ENCODE data around the gene LRRC27. TPM values are rescaled to one million over a fixed set of nuclear protein-coding genes. Genes with fewer than 3 reads are reported as not detected.

Gene LRRC27
- polyA plus RNA-seq, 3 donors: 3.6 to 12.8 (median 3.6) TPM

- H3K36me3 ChIP-seq (replicated peaks in 1 of 2; ENCODE audit: control insufficient read depth in 1 of 2, insufficient read depth in 2 of 2, low read length in 2 of 2): peaks cover 12 to 48% of the 10 kb centered on the region in 2 donors
- 100% methylated on average over 6 of the region's 6 CpGs for WGBS (ENCODE audit: insufficient coverage)
Observed at GRCh38 chr10:132341017-132341416, 9.0 kb downstream of the LRRC27 start.

GRCh38 chr10:132341781-132342180, 9.8 kb downstream of the LRRC27 start:
- Histone ChIP-seq H3K79me2 (ENCODE audit: insufficient read depth, low read length) (no peaks in the 10 kb centered on the region), H3K27me3 (ENCODE audit: control insufficient read depth in 2 of 2, insufficient read depth in 2 of 2, low read length in 2 of 2) (no peaks in the 10 kb centered on the region), H2AFZ (ENCODE audit: insufficient read depth, low read depth, low read length, poor library complexity, severe bottlenecking) (no peak overlapping the region), H3K4me2 (replicated peaks; ENCODE audit: extremely low read depth, low read length, poor library complexity, severe bottlenecking) (no peak overlapping the region), H3K4me1 (ENCODE audit: control insufficient read depth in 1 of 2, insufficient read depth in 2 of 2, low read length in 2 of 2) (peaks cover 0 to 9% of the 10 kb centered on the region in 2 donors), H3K27ac (ENCODE audit: low read depth in 1 of 2, low read length in 2 of 2) (no peak overlapping the region), H4K20me1 (ENCODE audit: insufficient read depth, low read length) (no peaks in the 10 kb centered on the region), H3K9me3 (replicated peaks in 1 of 2; ENCODE audit: control insufficient read depth in 1 of 2, insufficient read depth in 1 of 2, low read length in 2 of 2) (no peaks in the 10 kb centered on the region), H3K9ac (ENCODE audit: insufficient read depth, low read length, poor library complexity, severe bottlenecking) (no peak overlapping the region), H3K4me3 (replicated peaks in 1 of 3; ENCODE audit: low read depth in 2 of 3, low read length in 3 of 3) (no peak overlapping the region), H3K36me3 (replicated peaks in 1 of 2; ENCODE audit: control insufficient read depth in 1 of 2, insufficient read depth in 2 of 2, low read length in 2 of 2) (peaks cover 12 to 53% of the 10 kb centered on the region in 2 donors)
- Mint-ChIP-seq H3K27ac (no peak overlapping the region), H3K4me1 (peaks cover 8% of the 10 kb centered on the region), H3K4me3 (no peak overlapping the region), H3K36me3 (peaks cover 49 to 54% of the 10 kb centered on the region in 2 donors), H3K9me3 (peaks cover 0 to 4% (median 0%) of the 10 kb centered on the region in 7 donors), H3K27me3 (ENCODE audit: low read depth in 3 of 3) (peaks cover 0 to 1% (median 1%) of the 10 kb centered on the region in 3 donors)
- 90% methylated on average over 2 of the region's 4 CpGs for WGBS (ENCODE audit: insufficient coverage)
- no peak for TF ChIP-seq CTCF (IDR thresholded peaks at IDR 0.05)
- DNase-seq: no peak
- intact Hi-C loops (cut with micrococcal nuclease): loop anchor here in 1 of 2 donors (5.0 kb wide), 1 partner anchor 34 kb away; the partner anchor contains the start of gene STK32C

More at GRCh38 chr10:132341017-132341416, 9.0 kb downstream of the LRRC27 start:
- H3K36me3 Mint-ChIP-seq: peaks cover 46 to 51% of the 10 kb centered on the region in 2 donors
- TF ChIP-seq CTCF (IDR thresholded peaks at IDR 0.05): no peak
- no peak overlapping the region for H3K4me3 Mint-ChIP-seq
- no peak overlapping the region for H3K27ac Mint-ChIP-seq
- H3K9me3 ChIP-seq (replicated peaks in 1 of 2; ENCODE audit: control insufficient read depth in 1 of 2, insufficient read depth in 1 of 2, low read length in 2 of 2): no peaks in the 10 kb centered on the region
- no peak overlapping the region for H3K4me2 ChIP-seq (replicated peaks; ENCODE audit: extremely low read depth, low read length, poor library complexity, severe bottlenecking)
- no peak overlapping the region for H3K4me3 ChIP-seq (replicated peaks in 1 of 3; ENCODE audit: low read depth in 2 of 3, low read length in 3 of 3)
- H3K27me3 ChIP-seq (ENCODE audit: control insufficient read depth in 2 of 2, insufficient read depth in 2 of 2, low read length in 2 of 2): no peaks in the 10 kb centered on the region
- H3K4me1 ChIP-seq (ENCODE audit: control insufficient read depth in 1 of 2, insufficient read depth in 2 of 2, low read length in 2 of 2): peaks cover 7 to 16% of the 10 kb centered on the region in 2 donors
- H3K27ac ChIP-seq (ENCODE audit: low read depth in 1 of 2, low read length in 2 of 2): no peak overlapping the region
- H2AFZ ChIP-seq (ENCODE audit: insufficient read depth, low read depth, low read length, poor library complexity, severe bottlenecking): no peak overlapping the region
- H3K9me3 Mint-ChIP-seq: peaks cover 0 to 4% (median 0%) of the 10 kb centered on the region in 7 donors
- H3K27me3 Mint-ChIP-seq (ENCODE audit: low read depth in 3 of 3): peaks cover 0 to 1% (median 1%) of the 10 kb centered on the region in 3 donors
- no peak overlapping the region for H3K9ac ChIP-seq (ENCODE audit: insufficient read depth, low read length, poor library complexity, severe bottlenecking)
- H3K4me1 Mint-ChIP-seq: peaks cover 15% of the 10 kb centered on the region
- no peaks in the 10 kb centered on the region for H4K20me1 ChIP-seq (ENCODE audit: insufficient read depth, low read length)
- DNase-seq: no peak
- intact Hi-C loops (cut with micrococcal nuclease): loop anchor here in 1 of 2 donors (5.0 kb wide), 1 partner anchor 34 kb away; the partner anchor contains the start of gene STK32C
- H3K79me2 ChIP-seq (ENCODE audit: insufficient read depth, low read length): no peaks in the 10 kb centered on the region
